Measurements from ENCODE around the gene KRT28.

The KRT28 gene

DNA sequence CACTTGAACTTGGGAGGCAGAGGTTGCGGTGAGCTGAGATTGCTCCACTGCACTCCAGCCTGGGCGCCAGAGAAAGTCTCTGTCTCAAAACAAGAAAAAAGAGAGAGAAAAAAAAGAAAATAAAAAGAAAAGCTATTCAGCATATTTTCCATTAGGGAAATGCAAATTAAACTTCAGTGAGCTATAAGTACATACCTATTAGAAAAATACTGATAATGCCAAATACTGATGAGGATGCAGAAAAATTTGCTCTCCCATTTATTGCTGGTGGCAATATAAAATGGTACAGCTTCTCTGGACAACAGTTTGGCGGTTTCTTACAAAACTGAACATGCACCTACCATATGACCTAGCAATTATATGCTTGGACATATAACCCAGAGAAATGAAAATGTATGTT lies 12.9 kb upstream of the KRT28 start:
- no peaks in the 10 kb centered on the region for H3K9me3 ChIP-seq (ENCODE audit: control insufficient read depth, low read length)
- TF ChIP-seq, protein P1, sequence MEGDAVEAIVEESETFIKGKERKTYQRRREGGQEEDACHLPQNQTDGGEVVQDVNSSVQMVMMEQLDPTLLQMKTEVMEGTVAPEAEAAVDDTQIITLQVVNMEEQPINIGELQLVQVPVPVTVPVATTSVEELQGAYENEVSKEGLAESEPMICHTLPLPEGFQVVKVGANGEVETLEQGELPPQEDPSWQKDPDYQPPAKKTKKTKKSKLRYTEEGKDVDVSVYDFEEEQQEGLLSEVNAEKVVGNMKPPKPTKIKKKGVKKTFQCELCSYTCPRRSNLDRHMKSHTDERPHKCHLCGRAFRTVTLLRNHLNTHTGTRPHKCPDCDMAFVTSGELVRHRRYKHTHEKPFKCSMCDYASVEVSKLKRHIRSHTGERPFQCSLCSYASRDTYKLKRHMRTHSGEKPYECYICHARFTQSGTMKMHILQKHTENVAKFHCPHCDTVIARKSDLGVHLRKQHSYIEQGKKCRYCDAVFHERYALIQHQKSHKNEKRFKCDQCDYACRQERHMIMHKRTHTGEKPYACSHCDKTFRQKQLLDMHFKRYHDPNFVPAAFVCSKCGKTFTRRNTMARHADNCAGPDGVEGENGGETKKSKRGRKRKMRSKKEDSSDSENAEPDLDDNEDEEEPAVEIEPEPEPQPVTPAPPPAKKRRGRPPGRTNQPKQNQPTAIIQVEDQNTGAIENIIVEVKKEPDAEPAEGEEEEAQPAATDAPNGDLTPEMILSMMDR (IDR thresholded peaks at IDR 0.05), result no peak
- H3K27me3 ChIP-seq (ENCODE audit: control insufficient read depth, insufficient read depth, low read length), result no peaks in the 10 kb centered on the region

GRCh38 chr17:40810494-40810893 lies 10.7 kb upstream of the KRT28 start:
- Histone ChIP-seq H3K4me2 (ENCODE audit: low read length) (no peak overlapping the region), H3K36me3 (ENCODE audit: control insufficient read depth, insufficient read depth, low read length) (no peaks in the 10 kb centered on the region), H3K9me3 (ENCODE audit: control insufficient read depth, low read length) (no peaks in the 10 kb centered on the region), H3K4me3 (ENCODE audit: low read depth, low read length) (no peak overlapping the region), H3K27me3 (ENCODE audit: control insufficient read depth, insufficient read depth, low read length) (no peaks in the 10 kb centered on the region), H3K27ac (no peak overlapping the region), H2AFZ (no peak overlapping the region), H3K4me1 (no peaks in the 10 kb centered on the region), H3K9ac (no peak overlapping the region), H3K79me2 (no peaks in the 10 kb centered on the region)
- TF ChIP-seq, protein P1 (IDR thresholded peaks at IDR 0.05), result no peak

More for the DNA sequence above, 12.9 kb upstream of the KRT28 start:
- H2AFZ ChIP-seq, result no peak overlapping the region
- H3K4me2 ChIP-seq (ENCODE audit: low read length), result no peak overlapping the region
- H3K4me3 ChIP-seq (ENCODE audit: low read depth, low read length), result no peak overlapping the region
- H3K4me1 ChIP-seq, result no peaks in the 10 kb centered on the region
- H3K9ac ChIP-seq, result no peak overlapping the region
- no peaks in the 10 kb centered on the region for H3K79me2 ChIP-seq
- no peak overlapping the region for H3K27ac ChIP-seq
- no peaks in the 10 kb centered on the region for H3K36me3 ChIP-seq (ENCODE audit: control insufficient read depth, insufficient read depth, low read length)

DNA sequence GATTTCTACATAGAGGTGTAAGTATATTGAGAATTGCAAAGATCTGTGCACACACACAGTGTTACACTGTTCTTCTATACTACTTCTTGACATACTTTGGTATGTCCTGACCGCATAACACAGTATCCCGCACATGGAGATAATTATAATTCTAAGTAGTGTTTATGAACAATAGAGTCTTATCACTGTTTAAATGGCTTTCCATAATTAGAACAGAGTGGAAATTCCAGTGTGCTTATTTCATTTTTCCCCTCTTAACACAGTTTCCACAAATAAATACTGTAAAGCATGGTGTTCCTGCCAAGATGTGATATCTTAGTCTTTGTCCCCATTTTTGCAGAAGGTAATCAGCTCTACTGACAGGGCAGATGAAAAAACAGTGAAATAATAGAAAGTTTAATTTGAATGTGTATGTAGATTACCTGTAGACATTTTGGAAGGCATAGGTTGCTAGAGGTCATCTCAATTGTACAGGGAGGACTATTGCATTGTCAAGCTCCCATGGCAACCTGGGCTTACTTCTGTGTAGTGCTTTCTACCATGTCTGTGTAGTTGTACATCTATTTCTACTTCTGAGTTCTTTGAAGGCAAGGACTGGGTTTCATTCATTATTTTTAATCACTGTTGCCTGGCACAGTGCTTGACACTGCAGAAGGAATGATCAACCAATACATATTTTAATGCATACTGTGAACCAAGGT lies 10.1 kb upstream of the KRT28 start:
- Histone ChIP-seq H3K4me1 (no peaks in the 10 kb centered on the region), H2AFZ (no peak overlapping the region), H3K36me3 (ENCODE audit: control insufficient read depth, insufficient read depth, low read length) (no peaks in the 10 kb centered on the region), H3K4me2 (ENCODE audit: low read length) (no peak overlapping the region), H3K9ac (no peak overlapping the region), H3K27me3 (ENCODE audit: control insufficient read depth, insufficient read depth, low read length) (no peaks in the 10 kb centered on the region), H3K27ac (no peak overlapping the region), H3K79me2 (no peaks in the 10 kb centered on the region), H3K4me3 (ENCODE audit: low read depth, low read length) (no peak overlapping the region), H3K9me3 (ENCODE audit: control insufficient read depth, low read length) (no peaks in the 10 kb centered on the region)
- TF ChIP-seq, protein P1 (IDR thresholded peaks at IDR 0.05), result no peak

GRCh38 chr17:40806131-40806530 lies 6.4 kb upstream of the KRT28 start:
- Histone ChIP-seq H3K79me2 (no peaks in the 10 kb centered on the region), H3K9ac (no peak overlapping the region), H3K27me3 (ENCODE audit: control insufficient read depth, insufficient read depth, low read length) (no peaks in the 10 kb centered on the region), H3K9me3 (ENCODE audit: control insufficient read depth, low read length) (no peaks in the 10 kb centered on the region), H3K27ac (no peak overlapping the region), H2AFZ (no peak overlapping the region), H3K4me2 (ENCODE audit: low read length) (no peak overlapping the region), H3K4me1 (no peaks in the 10 kb centered on the region), H3K4me3 (ENCODE audit: low read depth, low read length) (no peak overlapping the region), H3K36me3 (ENCODE audit: control insufficient read depth, insufficient read depth, low read length) (no peaks in the 10 kb centered on the region)
- TF ChIP-seq, protein P1 (IDR thresholded peaks at IDR 0.05), result no peak

GRCh38 chr17:40803617-40804082 lies 3.9 kb upstream of the KRT28 start:
- H3K27ac ChIP-seq, result no peak overlapping the region
- H3K27me3 ChIP-seq (ENCODE audit: control insufficient read depth, insufficient read depth, low read length), result no peaks in the 10 kb centered on the region
- no peaks in the 10 kb centered on the region for H3K9me3 ChIP-seq (ENCODE audit: control insufficient read depth, low read length)
- no peak overlapping the region for H2AFZ ChIP-seq
- no peaks in the 10 kb centered on the region for H3K4me1 ChIP-seq
- no peaks in the 10 kb centered on the region for H3K79me2 ChIP-seq
- no peak overlapping the region for H3K4me2 ChIP-seq (ENCODE audit: low read length)
- no peak overlapping the region for H3K4me3 ChIP-seq (ENCODE audit: low read depth, low read length)
- H3K36me3 ChIP-seq (ENCODE audit: control insufficient read depth, insufficient read depth, low read length), result no peaks in the 10 kb centered on the region
- H3K9ac ChIP-seq, result no peak overlapping the region
- TF ChIP-seq, protein P1 (IDR thresholded peaks at IDR 0.05), result peak; percentile 80
